Fibroblast of villous mesenchyme (primary cell): ENCODE data around the gene ZNF584. TPM values are rescaled to one million over a fixed set of nuclear protein-coding genes. Genes with fewer than 3 reads are reported as not detected.

Experiments used
- DNase-seq: peaks from one replicate; pipeline ENCODE4 v3.0.0-alpha.2; 2010; ENCODE audit warnings: low read depth
- H3K4me3 ChIP-seq: 2 replicates; pipeline ENCODE4 v1.5.1; 2011; ENCODE audit warnings: low read depth, mild to moderate bottlenecking, low read length
- total RNA-seq: library from RNA; depleted of rRNA; stranded (reverse); fragments of >200 nt; gene quantifications from 2 replicates; pipeline ENCODE4 v1.2.3, GENCODE V29; 2012
- TF ChIP-seq, protein P1 (sequence below): IDR thresholded peaks from 2 replicates; pipeline ENCODE4 v1.5.1; 2012; ENCODE audit warnings: low read depth, mild to moderate bottlenecking, low read length; ENCODE audit not compliant: insufficient read depth

The ZNF584 gene
- total RNA-seq, 1 donor: 26.3 TPM

DNA sequence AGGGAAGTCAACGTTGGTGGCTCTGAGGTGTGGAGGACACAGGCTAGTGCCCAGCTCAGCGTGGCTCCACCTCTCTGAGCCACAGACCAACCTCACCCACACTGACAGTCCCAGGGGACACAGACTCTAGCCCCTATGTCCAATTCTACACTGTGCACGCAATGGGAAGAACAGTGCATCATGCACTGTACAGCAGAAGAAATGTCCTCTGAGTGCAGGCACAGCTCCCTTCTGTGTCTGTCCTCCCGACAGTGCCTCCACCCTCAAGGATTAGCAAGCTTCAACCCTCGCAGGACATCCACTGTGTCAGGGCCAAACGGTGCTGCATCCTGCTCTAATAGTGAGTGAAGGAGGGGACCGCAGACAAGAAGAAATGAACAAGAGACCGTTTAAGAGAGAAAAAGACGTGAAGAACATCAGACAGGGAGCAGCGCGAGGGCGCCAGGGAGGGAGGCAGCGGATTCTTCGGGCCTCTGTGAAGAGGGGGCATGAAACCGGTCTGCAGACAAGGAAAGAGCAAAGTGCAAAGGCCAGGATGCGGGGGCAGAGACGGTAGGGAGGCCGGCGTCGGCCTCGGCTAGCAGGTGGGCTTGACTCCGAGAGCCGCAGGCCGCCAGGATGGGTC, 28.3 kb upstream of the ZNF584 start:
- peak overlapping the region; percentile 84 for H3K4me3 ChIP-seq
- DNase-seq: no peak
- TF ChIP-seq, protein P1, sequence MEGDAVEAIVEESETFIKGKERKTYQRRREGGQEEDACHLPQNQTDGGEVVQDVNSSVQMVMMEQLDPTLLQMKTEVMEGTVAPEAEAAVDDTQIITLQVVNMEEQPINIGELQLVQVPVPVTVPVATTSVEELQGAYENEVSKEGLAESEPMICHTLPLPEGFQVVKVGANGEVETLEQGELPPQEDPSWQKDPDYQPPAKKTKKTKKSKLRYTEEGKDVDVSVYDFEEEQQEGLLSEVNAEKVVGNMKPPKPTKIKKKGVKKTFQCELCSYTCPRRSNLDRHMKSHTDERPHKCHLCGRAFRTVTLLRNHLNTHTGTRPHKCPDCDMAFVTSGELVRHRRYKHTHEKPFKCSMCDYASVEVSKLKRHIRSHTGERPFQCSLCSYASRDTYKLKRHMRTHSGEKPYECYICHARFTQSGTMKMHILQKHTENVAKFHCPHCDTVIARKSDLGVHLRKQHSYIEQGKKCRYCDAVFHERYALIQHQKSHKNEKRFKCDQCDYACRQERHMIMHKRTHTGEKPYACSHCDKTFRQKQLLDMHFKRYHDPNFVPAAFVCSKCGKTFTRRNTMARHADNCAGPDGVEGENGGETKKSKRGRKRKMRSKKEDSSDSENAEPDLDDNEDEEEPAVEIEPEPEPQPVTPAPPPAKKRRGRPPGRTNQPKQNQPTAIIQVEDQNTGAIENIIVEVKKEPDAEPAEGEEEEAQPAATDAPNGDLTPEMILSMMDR: no peak

DNA sequence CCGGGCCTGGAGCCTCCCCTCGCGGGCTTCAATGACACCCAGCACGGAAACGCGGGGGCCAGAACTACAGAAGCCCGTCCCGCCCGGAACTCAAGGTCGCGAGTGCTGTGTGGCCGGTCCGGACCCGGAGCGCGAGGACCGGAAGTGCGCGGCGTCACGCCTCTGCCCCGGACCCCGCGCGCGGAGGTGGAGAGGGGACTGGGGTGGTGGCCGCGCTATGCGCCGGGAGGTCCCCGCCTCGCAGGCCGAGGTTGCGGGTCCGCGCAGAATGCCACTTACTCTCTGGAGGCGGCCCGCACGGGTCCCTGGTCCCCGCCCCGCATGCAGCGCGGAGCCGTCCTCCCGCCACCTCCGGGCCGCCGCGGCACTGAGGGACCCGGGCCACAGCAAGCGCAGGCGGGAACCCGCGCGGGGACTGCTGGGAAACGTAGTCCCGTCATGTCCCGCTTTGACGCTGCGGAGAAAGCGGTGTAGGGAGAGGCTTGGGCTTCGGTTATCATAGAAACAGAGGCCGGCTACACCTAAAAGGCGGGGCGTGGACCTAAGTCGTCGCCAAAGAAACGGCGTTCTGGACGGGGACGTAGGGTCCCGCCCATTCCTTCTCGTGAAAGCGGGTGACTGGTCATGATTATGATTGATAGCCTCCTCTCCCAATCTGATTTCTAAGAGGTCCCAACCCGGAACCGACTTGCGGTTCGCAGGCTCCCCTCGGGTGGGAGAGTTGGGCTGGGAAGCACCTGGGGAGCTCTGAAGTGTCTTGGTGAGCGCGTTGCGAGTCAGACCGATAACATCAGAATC, 27.6 kb upstream of the ZNF584 start, which contains the start of gene ZNF837:
Gene ZNF837 (minus strand): TSS at position 369 of the 798 bp plus-strand sequence. CDS start 11,698 bp downstream, outside the sequence.
- TF ChIP-seq, protein P1: no peak
- DNase-seq: peak; percentile 100
- peak within 1 kb of the TSS; percentile 84 for H3K4me3 ChIP-seq

DNA sequence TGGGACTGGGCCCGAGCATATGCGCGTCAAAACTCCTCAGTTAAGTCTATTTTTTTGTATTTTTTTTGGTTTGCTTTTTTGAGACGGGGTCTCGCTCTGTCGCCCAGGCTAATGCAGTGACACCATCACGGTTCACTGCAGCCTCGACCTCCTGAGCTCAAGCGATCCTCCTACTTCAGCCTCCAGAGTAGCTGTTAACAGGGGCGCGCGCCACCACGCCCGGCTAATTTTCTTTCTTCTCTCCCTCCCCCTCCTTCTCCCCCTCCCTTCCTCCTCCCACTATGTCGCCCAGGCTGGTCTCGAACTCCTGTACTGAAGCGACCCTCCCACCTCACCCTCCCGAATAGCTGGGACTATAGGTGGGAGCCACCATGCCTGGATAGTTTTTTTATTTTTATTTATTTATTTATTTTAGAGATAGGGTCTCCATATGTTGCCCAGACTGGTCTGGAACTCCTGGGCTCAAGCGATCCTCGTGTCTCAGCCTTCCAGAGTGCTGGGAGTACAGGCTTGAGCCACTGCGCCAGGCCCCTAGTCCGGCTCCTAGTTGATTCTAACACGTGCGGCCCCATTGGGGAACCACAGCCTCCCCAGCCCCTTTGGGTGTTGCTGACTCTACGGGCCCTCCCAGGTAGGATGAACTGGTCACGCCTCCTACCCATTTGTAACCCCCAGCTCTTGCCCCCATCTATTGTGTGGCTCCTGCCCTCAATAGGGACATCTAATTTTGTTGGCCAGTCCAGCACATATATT, 26.8 kb upstream of the ZNF584 start:
- TF ChIP-seq, protein P1: no peak
- peak overlapping the region; percentile 84 for H3K4me3 ChIP-seq
- no peak for DNase-seq

DNA sequence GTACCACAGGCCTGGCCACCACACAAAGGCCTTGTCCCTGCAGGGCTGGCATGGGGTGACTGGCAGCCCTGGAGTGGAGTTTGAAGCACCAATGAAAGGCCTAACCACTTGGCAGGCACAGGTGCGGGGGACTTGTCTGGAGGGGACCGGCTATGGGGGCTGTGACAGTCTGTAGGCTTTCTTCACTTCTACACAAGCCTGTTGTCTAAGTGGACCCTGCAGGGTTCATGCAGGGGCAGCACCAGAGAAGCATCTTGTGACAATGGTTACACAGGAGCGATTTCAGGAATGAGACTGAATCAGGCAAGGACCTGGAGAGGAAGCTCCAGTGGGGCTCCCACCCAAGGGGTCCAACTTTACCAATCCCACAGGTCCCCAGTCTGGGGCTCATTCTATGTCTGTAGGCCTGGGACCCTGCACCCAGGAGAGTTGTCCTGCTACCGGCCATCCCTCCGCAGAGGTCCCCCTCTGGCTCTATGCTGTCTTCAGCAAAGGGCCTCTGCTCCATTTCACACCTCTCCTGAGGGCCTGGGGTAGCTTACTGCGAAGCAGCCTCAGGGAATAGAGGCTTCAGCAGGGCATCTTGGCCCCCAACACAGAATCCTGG, 25.3 kb upstream of the ZNF584 start:
- no peak overlapping the region for H3K4me3 ChIP-seq
- TF ChIP-seq, protein P1: no peak
- no peak for DNase-seq

DNA sequence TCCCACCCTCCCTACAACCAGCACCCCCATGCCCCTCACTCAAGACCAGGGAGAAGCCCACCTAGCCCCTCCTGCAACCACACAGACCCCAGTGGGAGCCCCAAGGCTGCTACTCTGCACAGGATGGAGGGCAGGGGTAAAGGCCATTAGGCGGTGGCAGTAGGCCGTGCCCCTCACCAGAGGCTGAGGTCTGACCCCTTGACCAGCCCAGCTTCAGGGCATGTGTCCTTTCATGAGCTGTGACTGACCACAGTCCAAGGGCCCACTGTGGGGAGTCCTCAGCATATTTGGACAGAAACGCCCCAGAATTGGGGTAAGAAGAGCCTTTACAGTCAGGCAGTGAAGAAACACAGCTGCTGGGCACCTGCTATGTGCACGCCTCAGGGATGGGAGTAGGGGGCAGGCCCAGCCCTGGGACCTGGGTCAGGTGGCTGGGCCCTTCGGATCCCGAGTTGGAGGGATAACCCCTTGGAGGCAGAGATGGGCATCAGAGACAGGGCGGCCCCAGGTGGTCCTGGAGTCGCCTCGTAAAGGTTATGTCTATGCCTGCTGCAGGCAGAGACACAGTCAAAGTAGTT, 23.0 kb upstream of the ZNF584 start:
- TF ChIP-seq, protein P1: no peak
- H3K4me3 ChIP-seq: peak overlapping the region; percentile 84
- DNase-seq: no peak
